ENCODE measurements around the gene TIMM9.
"Not testable (repeated sequence)": the region's sequence is repeated elsewhere in the genome, so short reads cannot be mapped to it uniquely, and the experiment has no call there.

Gene TIMM9

GRCh38 chr14:58397156-58397555 is 30.2 kb downstream of the TIMM9 start:
- no peak for DNase-seq

GRCh38 chr14:58395812-58396788 is 31.2 kb downstream of the TIMM9 start, which contains the start of gene TOMM20L:
TOMM20L (plus strand) TSS chr14:58395930; CDS start chr14:58395958, 28 bp downstream.
- peak; percentile 16 to 69 (median 38) for DNase-seq

GRCh38 chr14:58395562-58395811 is 31.8 kb downstream of the TIMM9 start:
- DNase-seq, result no peak

GRCh38 chr14:58390830-58391229 is 36.5 kb downstream of the TIMM9 start:
- no peak for DNase-seq

- DNase-seq, result no peak
Measured at GRCh38 chr14:58376791-58377190, 50.5 kb downstream of the TIMM9 start.

- no peak for DNase-seq
Measured at GRCh38 chr14:58368956-58369355, 58.4 kb downstream of the TIMM9 start.

- no peak for DNase-seq
Measured at GRCh38 chr14:58367296-58367695, 60.0 kb downstream of the TIMM9 start.

GRCh38 chr14:58364316-58364715 is 63.0 kb downstream of the TIMM9 start:
- no peak for DNase-seq

- DNase-seq, result no peak
Measured at GRCh38 chr14:58362798-58363412, 64.4 kb downstream of the TIMM9 start.

- DNase-seq, result not testable (repeated sequence)
Measured at GRCh38 chr14:58362272-58362671, 65.1 kb downstream of the TIMM9 start.

Data from activated naive CD4-positive, alpha-beta T cell (primary cell).